Peyer's patch (tissue), 4 donors: ENCODE results near the gene CHTOP. TPM values are rescaled to one million over a fixed set of nuclear protein-coding genes. Genes with fewer than 3 reads are reported as not detected.
A peak's percentile ranks its signal among the peaks of the same experiment; 100 is the strongest.

Experiments
- DNase-seq, 3 donors: peaks; one replicate each; pipeline ENCODE4 v3.0.0-alpha.2; 2017 to 2019
- H3K27ac ChIP-seq, 4 donors: fragments of 200-600 bp; sonication (generic); one replicate each; pipeline ENCODE4 v1.5.1; 2016 to 2019
- H3K27me3 ChIP-seq, 2 donors: fragments of 200-600 bp; sonication (generic); one replicate each; pipeline ENCODE4 v1.5.1; 2019
- H3K36me3 ChIP-seq, 3 donors: fragments of 200-600 bp; sonication (generic); one replicate each; pipeline ENCODE4 v1.5.1; 2016 to 2019
- H3K4me1 ChIP-seq, 4 donors: fragments of 200-600 bp; sonication (generic); one replicate each; pipeline ENCODE4 v1.5.1; 2016 to 2019
- H3K4me3 ChIP-seq, 4 donors: fragments of 200-600 bp; sonication (generic); 1 replicate in 3 of 4; 2 replicates in 1 of 4; pipeline ENCODE4 v1.5.1; 2016 to 2019; ENCODE audit warnings: mild to moderate bottlenecking in 1 of 4
- H3K9me3 ChIP-seq, 4 donors: fragments of 200-600 bp; sonication (generic); one replicate each; pipeline ENCODE4 v1.5.1; 2016 to 2019; ENCODE audit warnings: mild to moderate bottlenecking in 1 of 4
- CTCF ChIP-seq, 6 experiments: fragments of 450-650 bp in 4 of 6; fragments of 200-600 bp in 2 of 6; sonication (generic) in 1 of 6; IDR thresholded peaks; one replicate each; pipeline ENCODE4 v1.5.1; 2017 to 2019; ENCODE audit warnings: antibody characterized with exemption in 6 of 6, mild to moderate bottlenecking in 3 of 6, moderate library complexity in 1 of 6
- POLR2A ChIP-seq, 2 donors: fragments of 450-650 bp; IDR thresholded peaks; one replicate each; pipeline ENCODE4 v1.5.1; 2017; ENCODE audit warnings: antibody characterized with exemption in 2 of 2, mild to moderate bottlenecking in 2 of 2, moderate library complexity in 2 of 2
- total RNA-seq, 4 donors: library from RNA; depleted of rRNA; stranded (reverse); fragments of >200 nt; gene quantifications; one replicate each; pipeline ENCODE4 v1.1.0, GENCODE V29; 2016

Gene CHTOP
- total RNA-seq, 4 donors from 2014 or later: 53.8 to 80.8 (median 68.7) TPM

GRCh38 chr1:153630384-153630783 is 3.5 kb upstream of the CHTOP start:
- no peak for TF ChIP-seq CTCF (IDR thresholded peaks at IDR 0.05)
- TF ChIP-seq POLR2A (IDR thresholded peaks at IDR 0.05): no peak
- H3K27me3 ChIP-seq: no peaks in the 10 kb centered on the region
- peak overlapping the region in 2 of 4 donors; percentile 33 to 46 for H3K27ac ChIP-seq
- peaks cover 0 to 46% (median 7%) of the 10 kb centered on the region in 4 donors for H3K4me1 ChIP-seq
- H3K9me3 ChIP-seq: no peaks in the 10 kb centered on the region
- no peak overlapping the region for H3K4me3 ChIP-seq
- peak in 1 of 3 donors; percentile 31 for DNase-seq
- H3K36me3 ChIP-seq: no peaks in the 10 kb centered on the region

- H3K27ac ChIP-seq: peak overlapping the region in 2 of 4 donors; percentile 33 to 46
- no peak overlapping the region for H3K4me3 ChIP-seq
- no peaks in the 10 kb centered on the region for H3K9me3 ChIP-seq
- peak in 1 of 3 donors; percentile 42 for DNase-seq
- H3K27me3 ChIP-seq: no peaks in the 10 kb centered on the region
- peaks cover 0 to 7% (median 0%) of the 10 kb centered on the region in 3 donors for H3K36me3 ChIP-seq
- TF ChIP-seq POLR2A (IDR thresholded peaks at IDR 0.05) (no peak), CTCF (IDR thresholded peaks at IDR 0.05) (no peak)
- peaks cover 0 to 47% (median 11%) of the 10 kb centered on the region in 4 donors for H3K4me1 ChIP-seq
Measured at GRCh38 chr1:153631047-153632022, 2.5 kb upstream of the CHTOP start.

- peaks cover 0 to 46% (median 9%) of the 10 kb centered on the region in 4 donors for H3K4me1 ChIP-seq
Measured at GRCh38 chr1:153633161-153633753, 609 bp upstream of the CHTOP start.

GRCh38 chr1:153635872-153636271 is 2.0 kb downstream of the CHTOP start:
- peaks cover 0 to 52% (median 0%) of the 10 kb centered on the region in 3 donors for H3K36me3 ChIP-seq

More at GRCh38 chr1:153633161-153633753, 609 bp upstream of the CHTOP start:
- no peaks in the 10 kb centered on the region for H3K9me3 ChIP-seq
- peak overlapping the region; percentile 63 to 80 (median 72) for H3K4me3 ChIP-seq
- peak overlapping the region; percentile 96 to 99 (median 98) for H3K27ac ChIP-seq
- DNase-seq: peak in 1 of 3 donors; percentile 20
- peaks cover 0 to 26% (median 0%) of the 10 kb centered on the region in 3 donors for H3K36me3 ChIP-seq
- H3K27me3 ChIP-seq: no peaks in the 10 kb centered on the region
- TF ChIP-seq CTCF (IDR thresholded peaks at IDR 0.05): no peak
- TF ChIP-seq POLR2A (IDR thresholded peaks at IDR 0.05): no peak

More at GRCh38 chr1:153635872-153636271, 2.0 kb downstream of the CHTOP start:
- TF ChIP-seq CTCF (IDR thresholded peaks at IDR 0.05): no peak
- TF ChIP-seq POLR2A (IDR thresholded peaks at IDR 0.05): no peak
- Histone ChIP-seq H3K27me3 (no peaks in the 10 kb centered on the region), H3K27ac (no peak overlapping the region), H3K4me3 (peak overlapping the region in 1 of 4 donors; percentile 76), H3K4me1 (peaks cover 0 to 43% (median 9%) of the 10 kb centered on the region in 4 donors), H3K9me3 (no peaks in the 10 kb centered on the region)
- peak in 1 of 3 donors; percentile 18 for DNase-seq
